ENCODE measurements around the gene PEX11G. TPM values are rescaled to one million over a fixed set of nuclear protein-coding genes. Genes with fewer than 3 reads are reported as not detected.

PEX11G gene
- total and polyA plus RNA-seq, 9 of the 15 experiments (the other 6 are each of a cell fraction or from before 2014, with no cell fraction given), result 0.07 to 3.2 (median 0.70) TPM; not detected in 1

DNA sequence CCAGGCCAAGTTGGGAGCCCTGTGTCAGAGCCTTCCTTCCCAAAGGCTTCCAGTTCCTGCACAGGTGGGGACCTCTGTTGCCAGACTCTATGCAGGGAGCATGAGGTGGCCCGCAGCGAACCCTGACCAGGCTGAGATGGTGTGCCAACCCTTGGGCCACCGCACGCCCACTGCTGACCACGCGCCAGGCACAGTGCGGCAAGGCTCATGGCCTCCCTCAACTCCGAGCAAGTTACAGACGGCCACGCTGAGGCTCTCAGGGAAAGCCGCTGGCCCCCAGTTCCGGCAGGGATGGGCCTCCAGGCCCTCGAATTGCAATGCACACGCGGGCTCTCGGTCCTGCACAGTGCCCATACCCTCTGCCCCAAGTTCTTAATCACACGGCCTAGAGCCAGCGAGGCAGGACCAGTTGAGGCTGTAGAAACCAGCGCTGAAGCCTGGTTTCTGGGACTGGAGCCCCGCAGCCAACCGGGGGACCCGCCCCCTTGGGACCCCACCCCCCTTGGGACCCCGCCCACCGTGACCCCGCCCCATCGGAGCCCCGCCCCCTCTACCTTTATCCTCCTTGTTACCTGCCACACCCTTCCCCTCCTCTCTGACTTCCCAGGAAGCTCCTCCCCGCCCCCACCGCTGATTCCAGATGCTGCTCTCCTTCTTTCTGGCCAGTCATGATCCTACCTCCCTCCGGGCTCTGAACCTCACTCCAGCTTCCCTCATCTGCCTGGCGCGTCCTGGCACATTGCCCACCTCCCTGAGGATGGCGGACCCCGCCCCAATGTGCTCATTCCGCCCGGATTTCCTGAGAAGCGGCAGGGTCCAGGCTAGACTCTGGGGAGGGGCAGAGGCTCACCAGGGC lies 6.0 kb downstream of the PEX11G start (continued):
- TF ChIP-seq, protein P1, sequence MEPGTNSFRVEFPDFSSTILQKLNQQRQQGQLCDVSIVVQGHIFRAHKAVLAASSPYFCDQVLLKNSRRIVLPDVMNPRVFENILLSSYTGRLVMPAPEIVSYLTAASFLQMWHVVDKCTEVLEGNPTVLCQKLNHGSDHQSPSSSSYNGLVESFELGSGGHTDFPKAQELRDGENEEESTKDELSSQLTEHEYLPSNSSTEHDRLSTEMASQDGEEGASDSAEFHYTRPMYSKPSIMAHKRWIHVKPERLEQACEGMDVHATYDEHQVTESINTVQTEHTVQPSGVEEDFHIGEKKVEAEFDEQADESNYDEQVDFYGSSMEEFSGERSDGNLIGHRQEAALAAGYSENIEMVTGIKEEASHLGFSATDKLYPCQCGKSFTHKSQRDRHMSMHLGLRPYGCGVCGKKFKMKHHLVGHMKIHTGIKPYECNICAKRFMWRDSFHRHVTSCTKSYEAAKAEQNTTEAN (CRISPR knock-in tag; IDR thresholded peaks at IDR 0.05), result no peak
- TF ChIP-seq TAF7 (tag; IDR thresholded peaks at IDR 0.05), result no peak
- no peak for TF ChIP-seq FOXM1 (IDR thresholded peaks at IDR 0.05; ENCODE audit: low read depth)
- no peak for TF ChIP-seq FOXM1 (CRISPR knock-in tag; IDR thresholded peaks at IDR 0.05; ENCODE audit: low read depth)
- no peak for TF ChIP-seq HDAC6 (IDR thresholded peaks at IDR 0.05; ENCODE audit: low read depth, low read length)
- no peak for TF ChIP-seq KHSRP (IDR thresholded peaks at IDR 0.05)
- no peak for TF ChIP-seq PPARD (CRISPR knock-in tag; IDR thresholded peaks at IDR 0.05)
- no peak for TF ChIP-seq MEF2D (tag; conservative IDR thresholded peaks at IDR 0.05; ENCODE audit: low read depth)
- peak; percentile 13 for TF ChIP-seq TBP (optimal IDR thresholded peaks at IDR 0.05; ENCODE audit: low read depth, low read length)
- 0 out of 2 replicates have a peak, but pooled peaks have one; percentile 6 for TF ChIP-seq POLR2G (IDR thresholded peaks at IDR 0.05; ENCODE audit: low read depth, low read length)
- no peak for TF ChIP-seq FOXJ3 (CRISPR knock-in tag; IDR thresholded peaks at IDR 0.05)
- no peak for TF ChIP-seq ZBTB9 (CRISPR knock-in tag; IDR thresholded peaks at IDR 0.05)
- no peak for TF ChIP-seq NCOA1 (IDR thresholded peaks at IDR 0.05; ENCODE audit: low read depth)
- no peak for TF ChIP-seq SIN3B (IDR thresholded peaks at IDR 0.05; ENCODE audit: low read depth)
- no peak for TF ChIP-seq RERE (CRISPR knock-in tag; IDR thresholded peaks at IDR 0.05; ENCODE audit: borderline replicate concordance)
- TF ChIP-seq, protein P2, sequence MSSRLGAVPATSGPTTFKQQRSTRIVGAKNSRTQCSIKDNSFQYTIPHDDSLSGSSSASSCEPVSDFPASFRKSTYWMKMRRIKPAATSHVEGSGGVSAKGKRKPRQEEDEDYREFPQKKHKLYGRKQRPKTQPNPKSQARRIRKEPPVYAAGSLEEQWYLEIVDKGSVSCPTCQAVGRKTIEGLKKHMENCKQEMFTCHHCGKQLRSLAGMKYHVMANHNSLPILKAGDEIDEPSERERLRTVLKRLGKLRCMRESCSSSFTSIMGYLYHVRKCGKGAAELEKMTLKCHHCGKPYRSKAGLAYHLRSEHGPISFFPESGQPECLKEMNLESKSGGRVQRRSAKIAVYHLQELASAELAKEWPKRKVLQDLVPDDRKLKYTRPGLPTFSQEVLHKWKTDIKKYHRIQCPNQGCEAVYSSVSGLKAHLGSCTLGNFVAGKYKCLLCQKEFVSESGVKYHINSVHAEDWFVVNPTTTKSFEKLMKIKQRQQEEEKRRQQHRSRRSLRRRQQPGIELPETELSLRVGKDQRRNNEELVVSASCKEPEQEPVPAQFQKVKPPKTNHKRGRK (tag; IDR thresholded peaks at IDR 0.05), result no peak
- TF ChIP-seq ZNF717 (CRISPR knock-in tag; IDR thresholded peaks at IDR 0.05), result no peak

All from K562 (cell line).